MCF 10A (cell line): ENCODE measurements around the gene SNAP91. TPM values are rescaled to one million over a fixed set of nuclear protein-coding genes. Genes with fewer than 3 reads are reported as not detected.

Source experiments
- BruUV-seq: library from RNA; stranded (reverse); fragments of 400-500 nt; replicated peaks from 2 replicates; lab custom pipeline; 2021; lab: Mats Ljungman, UMichigan
- CTCF ChIA-PET: fragments of 300-600 bp; sonication (Branson Sonifier 250); formaldehyde crosslinking; extraction: SDS; loops from one replicate; lab custom pipeline; 2021; ENCODE audit warnings: antibody characterized with exemption, inconsistent platforms; lab: Yijun Ruan, JAX
- POLR2A ChIA-PET: fragments of 300-600, 350-650 bp; sonication (Branson Sonifier 250); formaldehyde crosslinking; extraction: SDS; loops from one replicate; lab custom pipeline; 2020; ENCODE audit warnings: antibody characterized with exemption, inconsistent platforms; lab: Yijun Ruan, JAX
- DNase-seq: peaks from one replicate; pipeline ENCODE4 v3.0.0-alpha.2; 2018; ENCODE audit not compliant: unreplicated experiment
- H3K27ac Mint-ChIP-seq: one replicate; pipeline ENCODE4 v1.8.0; 2022; ENCODE audit warnings: mild to moderate bottlenecking, low read depth, mixed read lengths; ENCODE audit not compliant: unreplicated experiment
- H3K27me3 Mint-ChIP-seq: one replicate; pipeline ENCODE4 v1.8.0; 2022; ENCODE audit warnings: mixed read lengths; ENCODE audit not compliant: insufficient read depth, unreplicated experiment
- H3K36me3 Mint-ChIP-seq: one replicate; pipeline ENCODE4 v1.8.0; 2022; ENCODE audit warnings: mild to moderate bottlenecking, moderate library complexity, mixed read lengths; ENCODE audit not compliant: insufficient read depth, unreplicated experiment
- H3K4me1 Mint-ChIP-seq: one replicate; pipeline ENCODE4 v1.8.0; 2022; ENCODE audit warnings: mixed read lengths; ENCODE audit not compliant: insufficient read depth, unreplicated experiment
- H3K4me3 Mint-ChIP-seq: one replicate; pipeline ENCODE4 v1.8.0; 2022; ENCODE audit warnings: mild to moderate bottlenecking, moderate library complexity, mixed read lengths; ENCODE audit not compliant: unreplicated experiment
- H3K9me3 Mint-ChIP-seq: one replicate; pipeline ENCODE4 v1.8.0; 2022; ENCODE audit warnings: mixed read lengths; ENCODE audit not compliant: unreplicated experiment
- CTCF ChIP-seq: fragments of 200-600 bp; IDR thresholded peaks from one replicate; pipeline ENCODE4 v1.8.0; 2022; ENCODE audit warnings: antibody characterized with exemption, mild to moderate bottlenecking; ENCODE audit not compliant: unreplicated experiment
- intact Hi-C: fragments of 100-400 bp; cut with micrococcal nuclease; formaldehyde crosslinking; loops from 2 replicates; pipeline ENCODE4 v1.14.1; 2022
- total RNA-seq: library from RNA; stranded (reverse); gene quantifications from 2 replicates; pipeline ENCODE4 v1.2.3, GENCODE V29; 2022

Gene SNAP91
- total RNA-seq, 1 experiment from 2014 or later: not detected

GRCh38 chr6:83708546-83708969, 343 bp downstream of the SNAP91 start:
- H3K4me1 Mint-ChIP-seq: no peaks in the 10 kb centered on the region
- DNase-seq: peak; percentile 3
- TF ChIP-seq CTCF: no peak
- H3K36me3 Mint-ChIP-seq: no peaks in the 10 kb centered on the region
- intact Hi-C loops: no loop called here
- H3K27ac Mint-ChIP-seq: no peak overlapping the region
- CTCF ChIA-PET: interaction anchor here (0.6 kb wide), 1 partner anchor 1345 kb away, joined by 3 read pairs; no protein-coding TSS in a partner anchor
- peaks cover 44% of the 10 kb centered on the region for H3K27me3 Mint-ChIP-seq
- BruUV-seq: no TSS peak
- peak overlapping the region; percentile 68 for H3K4me3 Mint-ChIP-seq
- POLR2A ChIA-PET: no interaction called here
- peaks cover 15% of the 10 kb centered on the region for H3K9me3 Mint-ChIP-seq

- peaks cover 15% of the 10 kb centered on the region for H3K9me3 Mint-ChIP-seq
- H3K27me3 Mint-ChIP-seq: peaks cover 48% of the 10 kb centered on the region
- no peak for TF ChIP-seq CTCF
- no peak overlapping the region for H3K4me3 Mint-ChIP-seq
- DNase-seq: no peak
- no TSS peak for BruUV-seq
- H3K27ac Mint-ChIP-seq: no peak overlapping the region
- intact Hi-C loops: no loop called here
- ChIA-PET POLR2A (no interaction called here), CTCF (no interaction called here)
- H3K36me3 Mint-ChIP-seq: no peaks in the 10 kb centered on the region
- H3K4me1 Mint-ChIP-seq: no peaks in the 10 kb centered on the region
Measured at GRCh38 chr6:83707829-83708545, 914 bp downstream of the SNAP91 start.

DNA sequence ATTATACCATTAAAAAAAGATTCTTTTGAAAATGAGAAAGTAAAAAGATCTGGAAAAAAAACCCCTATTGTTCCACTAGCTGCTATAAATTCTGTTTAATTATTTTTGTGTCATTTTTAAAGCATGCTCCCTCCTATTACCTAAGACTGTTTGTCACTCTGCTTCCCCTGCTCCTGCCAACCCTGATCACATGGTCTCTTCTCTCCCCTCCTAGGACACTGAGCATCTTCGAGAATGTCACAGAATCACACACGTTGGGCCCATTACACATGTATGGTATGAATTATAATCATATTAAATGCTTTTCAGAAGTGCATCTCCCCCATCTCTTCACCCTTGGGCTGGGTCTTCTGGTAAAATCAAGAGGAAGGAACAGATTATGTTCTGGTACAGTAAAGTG, 6.2 kb downstream of the SNAP91 start:
- TF ChIP-seq CTCF: no peak
- no peak overlapping the region for H3K27ac Mint-ChIP-seq
- intact Hi-C loops: no loop called here
- no peaks in the 10 kb centered on the region for H3K9me3 Mint-ChIP-seq
- DNase-seq: no peak
- CTCF ChIA-PET: interaction anchor here (0.6 kb wide), 2 partner anchors 324 to 649 kb away, joined by 3 read pairs; no protein-coding TSS in a partner anchor
- POLR2A ChIA-PET: no interaction called here
- no TSS peak for BruUV-seq
- H3K4me3 Mint-ChIP-seq: no peak overlapping the region
- H3K36me3 Mint-ChIP-seq: no peaks in the 10 kb centered on the region
- no peaks in the 10 kb centered on the region for H3K4me1 Mint-ChIP-seq
- peaks cover 89% of the 10 kb centered on the region for H3K27me3 Mint-ChIP-seq

GRCh38 chr6:83702077-83702476, 6.8 kb downstream of the SNAP91 start:
- peaks cover 83% of the 10 kb centered on the region for H3K27me3 Mint-ChIP-seq
- no TSS peak for BruUV-seq

More at GRCh38 chr6:83702077-83702476, 6.8 kb downstream of the SNAP91 start:
- no peak for TF ChIP-seq CTCF
- intact Hi-C loops: no loop called here
- POLR2A ChIA-PET: no interaction called here
- Mint-ChIP-seq H3K4me3 (no peak overlapping the region), H3K9me3 (no peaks in the 10 kb centered on the region), H3K4me1 (no peaks in the 10 kb centered on the region), H3K36me3 (no peaks in the 10 kb centered on the region), H3K27ac (no peak overlapping the region)
- CTCF ChIA-PET: interaction anchor here (0.6 to 1.1 kb wide), 3 partner anchors 323 to 649 kb away, joined by 3 read pairs; partner anchors contain the start of gene CEP162
- DNase-seq: peak; percentile 20
